Upper lobe of left lung (tissue), 4 donors: Measurements from ENCODE around the gene CENPO.

Experiments used
- POLR2AphosphoS5 ChIP-seq, 2 donors: sonication (generic); formaldehyde crosslinking; IDR thresholded peaks; one replicate each; pipeline ENCODE4 v1.5.1; 2017; ENCODE audit warnings: antibody characterized with exemption in 2 of 2
- TF ChIP-seq, protein P1 (sequence below), 6 experiments: fragments of 450-650 bp in 4 of 6; fragments of 200-600 bp in 2 of 6; sonication (generic) in 2 of 6; IDR thresholded peaks; one replicate each; pipeline ENCODE4 v1.5.1; 2016 to 2019; ENCODE audit warnings: antibody characterized with exemption in 6 of 6

DNA sequence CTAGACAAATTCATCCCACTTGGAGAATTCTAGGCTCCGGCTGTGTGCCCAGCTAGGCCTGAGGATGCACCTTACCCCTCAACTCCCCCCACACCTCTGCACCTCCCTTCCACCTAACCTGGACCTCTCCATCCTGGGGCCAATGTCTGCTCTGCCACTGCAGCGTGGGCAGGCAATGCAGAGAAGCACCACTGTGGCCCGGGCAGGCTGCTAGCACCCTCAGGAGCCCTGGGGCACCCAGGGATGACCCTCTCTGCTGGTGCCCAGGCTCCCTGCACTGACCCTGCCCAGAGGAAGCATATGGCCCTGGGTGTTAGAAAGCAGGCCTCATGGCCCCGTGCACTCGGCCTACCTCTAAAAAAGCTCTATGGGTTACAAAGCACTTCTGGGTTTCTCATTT, 77.2 kb downstream of the CENPO start:
- TF ChIP-seq, protein P1, sequence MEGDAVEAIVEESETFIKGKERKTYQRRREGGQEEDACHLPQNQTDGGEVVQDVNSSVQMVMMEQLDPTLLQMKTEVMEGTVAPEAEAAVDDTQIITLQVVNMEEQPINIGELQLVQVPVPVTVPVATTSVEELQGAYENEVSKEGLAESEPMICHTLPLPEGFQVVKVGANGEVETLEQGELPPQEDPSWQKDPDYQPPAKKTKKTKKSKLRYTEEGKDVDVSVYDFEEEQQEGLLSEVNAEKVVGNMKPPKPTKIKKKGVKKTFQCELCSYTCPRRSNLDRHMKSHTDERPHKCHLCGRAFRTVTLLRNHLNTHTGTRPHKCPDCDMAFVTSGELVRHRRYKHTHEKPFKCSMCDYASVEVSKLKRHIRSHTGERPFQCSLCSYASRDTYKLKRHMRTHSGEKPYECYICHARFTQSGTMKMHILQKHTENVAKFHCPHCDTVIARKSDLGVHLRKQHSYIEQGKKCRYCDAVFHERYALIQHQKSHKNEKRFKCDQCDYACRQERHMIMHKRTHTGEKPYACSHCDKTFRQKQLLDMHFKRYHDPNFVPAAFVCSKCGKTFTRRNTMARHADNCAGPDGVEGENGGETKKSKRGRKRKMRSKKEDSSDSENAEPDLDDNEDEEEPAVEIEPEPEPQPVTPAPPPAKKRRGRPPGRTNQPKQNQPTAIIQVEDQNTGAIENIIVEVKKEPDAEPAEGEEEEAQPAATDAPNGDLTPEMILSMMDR (IDR thresholded peaks at IDR 0.05) = no peak
- TF ChIP-seq POLR2AphosphoS5 (IDR thresholded peaks at IDR 0.05) = no peak
